Skin of body (tissue), 2 donors: ENCODE results near the gene DCUN1D4. TPM values are rescaled to one million over a fixed set of nuclear protein-coding genes. Genes with fewer than 3 reads are reported as not detected.
A peak's percentile ranks its signal among the peaks of the same experiment; 100 is the strongest.

Experiments
- DNase-seq: peaks from one replicate; lab custom pipeline; 2025; lab: John Stamatoyannopoulos, UW
- total RNA-seq: library from RNA; depleted of rRNA; stranded (reverse); fragments of >200 nt; gene quantifications from one replicate; pipeline ENCODE4 v1.2.3, GENCODE V29; 2014

DCUN1D4 gene
- total RNA-seq, 1 donor from 2014 or later, result 31.9 TPM

- peak; percentile 15 for DNase-seq
Observed at GRCh38 chr4:51963841-51964517, 121.0 kb downstream of the DCUN1D4 start.

- no peak for DNase-seq
Observed at GRCh38 chr4:51965862-51966261, 122.9 kb downstream of the DCUN1D4 start.

Other genes with a start within 250 kb of the DCUN1D4 start
- 0.20 TPM for gene LRRC66, start 177.2 kb downstream of the DCUN1D4 start, total RNA-seq
- gene SGCB, start 195.1 kb downstream of the DCUN1D4 start, total RNA-seq, result 40.1 TPM
- gene SPATA18, start 208.2 kb downstream of the DCUN1D4 start, total RNA-seq, result 5.7 TPM